CD8-positive, alpha-beta memory T cell (primary cell): ENCODE measurements around the gene TNPO2. TPM values are rescaled to one million over a fixed set of nuclear protein-coding genes. Genes with fewer than 3 reads are reported as not detected.

ENCODE experiments used
- CTCF ChIA-PET: fragments of 350-600 bp; sonication (Branson Sonifier 250); formaldehyde crosslinking; loops from one replicate; lab custom pipeline; 2021; ENCODE audit warnings: antibody characterized with exemption; lab: Charles Lee
- POLR2A ChIA-PET: fragments of 350-600 bp; sonication (Branson Sonifier 250); formaldehyde crosslinking; loops from one replicate; lab custom pipeline; 2021; ENCODE audit warnings: antibody characterized with exemption; lab: Charles Lee
- DNase-seq, 5 donors: peaks; one replicate each; pipeline versions ENCODE4 v3.0.0 to v3.0.0-alpha.2; 2020 to 2022; ENCODE audit warnings: mixed read lengths in 1 of 5
- H3K27ac ChIP-seq: one replicate; pipeline ENCODE4 v1.7.0; 2013; ENCODE audit warnings: low read depth, mild to moderate bottlenecking, low read length, moderate library complexity
- H3K27me3 ChIP-seq: 2 replicates; pipeline ENCODE4 v1.7.0; 2013; ENCODE audit warnings: low read length, mild to moderate bottlenecking; ENCODE audit not compliant: insufficient read depth, poor library complexity, severe bottlenecking
- H3K36me3 ChIP-seq: 2 replicates; pipeline ENCODE4 v1.7.0; 2013; ENCODE audit warnings: mild to moderate bottlenecking, low read length, moderate library complexity; ENCODE audit not compliant: insufficient read depth
- H3K4me1 ChIP-seq: 2 replicates; pipeline ENCODE4 v1.7.0; 2013; ENCODE audit warnings: mild to moderate bottlenecking, low read length, moderate library complexity; ENCODE audit not compliant: insufficient read depth
- H3K4me3 ChIP-seq: 2 replicates; pipeline ENCODE4 v1.7.0; 2013; ENCODE audit warnings: mild to moderate bottlenecking, low read length
- H3K9me3 ChIP-seq: 2 replicates; pipeline ENCODE4 v1.7.0; 2013; ENCODE audit warnings: mild to moderate bottlenecking, low read length
- H3K27ac Mint-ChIP-seq, 8 donors: one replicate each; pipeline ENCODE4 v1.8.0; 2020 to 2021; ENCODE audit warnings: mixed read lengths in 8 of 8, mild to moderate bottlenecking in 6 of 8, inconsistent platforms in 3 of 8, moderate library complexity in 3 of 8
- H3K27me3 Mint-ChIP-seq, 2 donors: one replicate each; pipeline ENCODE4 v1.8.0; 2020 to 2021; ENCODE audit warnings: mixed read lengths in 2 of 2, mild to moderate bottlenecking in 1 of 2, moderate library complexity in 1 of 2
- H3K36me3 Mint-ChIP-seq, 3 donors: one replicate each; pipeline ENCODE4 v1.8.0; 2020 to 2021; ENCODE audit warnings: mixed read lengths in 3 of 3, inconsistent platforms in 1 of 3, mild to moderate bottlenecking in 1 of 3
- H3K4me1 Mint-ChIP-seq, 3 donors: one replicate each; pipeline ENCODE4 v1.8.0; 2020 to 2021; ENCODE audit warnings: mixed read lengths in 3 of 3, inconsistent platforms in 1 of 3, mild to moderate bottlenecking in 1 of 3
- H3K4me3 Mint-ChIP-seq, 7 donors: one replicate each; pipeline ENCODE4 v1.8.0; 2020 to 2021; ENCODE audit warnings: mixed read lengths in 7 of 7, mild to moderate bottlenecking in 6 of 7, moderate library complexity in 4 of 7, inconsistent platforms in 2 of 7
- H3K9me3 Mint-ChIP-seq, 5 donors: one replicate each; pipeline ENCODE4 v1.8.0; 2020 to 2022; ENCODE audit warnings: mixed read lengths in 5 of 5, mild to moderate bottlenecking in 3 of 5, moderate library complexity in 2 of 5, inconsistent platforms in 1 of 5
- polyA plus RNA-seq: library from polyadenylated mRNA; unstranded; fragments of 300-500 nt; fragmentation: Illumina TruSeq; gene quantifications from one replicate; pipeline ENCODE4 v1.2.3, GENCODE V29; 2021
- total RNA-seq, 2 experiments: library from RNA; stranded (reverse); gene quantifications; one replicate each; pipeline ENCODE4 v1.2.3, GENCODE V29; 2021

TNPO2 gene
- total and polyA plus RNA-seq, 3 experiments from 2014 or later: 3.4 to 148 (median 148) TPM

DNA sequence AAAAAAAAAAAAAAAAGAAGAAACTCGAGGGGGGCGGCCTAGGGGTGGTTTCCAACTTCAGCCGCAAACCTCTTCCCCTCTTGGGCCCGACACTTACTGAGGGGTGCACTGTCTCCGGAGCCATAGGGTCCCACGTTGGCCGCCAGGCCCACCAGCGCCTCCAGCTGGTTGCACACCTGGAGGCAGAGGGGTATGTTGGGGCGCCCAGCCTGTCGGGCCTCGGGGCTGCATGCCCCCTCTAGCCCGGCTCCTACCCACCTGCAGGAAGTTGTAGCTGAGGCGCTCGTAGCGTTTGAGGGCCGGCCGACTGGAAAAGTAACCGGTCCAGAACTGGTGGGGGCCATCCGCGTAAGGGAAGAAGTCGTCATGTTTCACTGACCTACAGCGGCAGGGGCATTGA lies 65.8 kb downstream of the TNPO2 start:
- ChIA-PET POLR2A (no interaction called here), CTCF (interaction anchor here (0.7 to 1.8 kb wide), 3 partner anchors 14 to 103 kb away, joined by 3 to 5 read pairs (median 4); no protein-coding TSS in a partner anchor)
- H3K27me3 Mint-ChIP-seq: no peaks in the 10 kb centered on the region
- no peaks in the 10 kb centered on the region for H3K9me3 ChIP-seq
- peaks cover 12 to 67% (median 13%) of the 10 kb centered on the region in 3 donors for H3K36me3 Mint-ChIP-seq
- H3K27me3 ChIP-seq: no peaks in the 10 kb centered on the region
- peaks cover 0 to 1% (median 0%) of the 10 kb centered on the region in 3 donors for H3K4me1 Mint-ChIP-seq
- no peaks in the 10 kb centered on the region for H3K9me3 Mint-ChIP-seq
- peaks cover 30% of the 10 kb centered on the region for H3K36me3 ChIP-seq
- H3K4me3 ChIP-seq: no peak overlapping the region
- H3K27ac Mint-ChIP-seq: no peak overlapping the region
- no peak overlapping the region for H3K27ac ChIP-seq
- no peaks in the 10 kb centered on the region for H3K4me1 ChIP-seq
- no peak overlapping the region for H3K4me3 Mint-ChIP-seq
- no peak for DNase-seq

DNA sequence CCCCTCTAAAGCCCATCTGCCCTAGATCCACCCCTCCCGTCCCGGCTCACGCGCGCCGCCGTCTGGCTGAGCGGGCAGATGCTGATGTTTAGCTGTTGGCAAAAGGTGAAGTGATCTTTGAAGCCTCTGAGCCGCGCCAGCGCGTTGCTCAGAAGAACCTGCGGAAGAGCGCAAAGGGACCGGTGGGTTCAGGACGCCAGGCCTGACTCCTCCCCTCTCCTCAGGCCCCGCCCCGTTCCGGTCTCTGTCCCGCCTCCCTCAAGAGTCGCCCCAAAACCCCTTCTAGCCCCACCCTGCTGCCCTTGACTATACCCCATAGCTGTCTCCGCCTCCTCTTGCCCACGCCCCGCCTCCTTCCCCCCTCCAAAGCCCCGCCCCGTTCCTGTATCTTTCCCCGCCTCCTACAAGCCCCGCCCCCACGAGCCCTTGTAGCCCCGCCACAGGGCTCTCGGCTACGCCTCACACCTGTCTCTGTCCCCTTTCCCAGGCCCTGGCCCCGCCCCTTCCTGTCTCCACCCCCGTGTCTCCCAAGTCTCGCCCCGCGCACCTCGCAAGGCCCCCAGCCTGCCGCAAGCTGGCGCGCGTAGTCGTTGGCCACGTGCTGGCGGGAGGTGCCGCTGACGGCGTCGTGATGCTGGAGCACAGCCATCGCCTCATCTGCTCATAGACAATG lies 66.7 kb downstream of the TNPO2 start:
- no peak for DNase-seq
- Histone ChIP-seq H3K4me1 (no peaks in the 10 kb centered on the region), H3K27ac (no peak overlapping the region), H3K36me3 (peaks cover 30% of the 10 kb centered on the region), H3K9me3 (no peaks in the 10 kb centered on the region), H3K4me3 (no peak overlapping the region), H3K27me3 (no peaks in the 10 kb centered on the region)
- Mint-ChIP-seq H3K4me3 (no peak overlapping the region), H3K9me3 (no peaks in the 10 kb centered on the region), H3K27me3 (no peaks in the 10 kb centered on the region), H3K36me3 (peaks cover 12 to 65% (median 13%) of the 10 kb centered on the region in 3 donors), H3K4me1 (peaks cover 0 to 1% (median 0%) of the 10 kb centered on the region in 3 donors), H3K27ac (peak overlapping the region in 1 of 8 donors; percentile 74)
- POLR2A ChIA-PET: no interaction called here
- CTCF ChIA-PET: no interaction called here

DNA sequence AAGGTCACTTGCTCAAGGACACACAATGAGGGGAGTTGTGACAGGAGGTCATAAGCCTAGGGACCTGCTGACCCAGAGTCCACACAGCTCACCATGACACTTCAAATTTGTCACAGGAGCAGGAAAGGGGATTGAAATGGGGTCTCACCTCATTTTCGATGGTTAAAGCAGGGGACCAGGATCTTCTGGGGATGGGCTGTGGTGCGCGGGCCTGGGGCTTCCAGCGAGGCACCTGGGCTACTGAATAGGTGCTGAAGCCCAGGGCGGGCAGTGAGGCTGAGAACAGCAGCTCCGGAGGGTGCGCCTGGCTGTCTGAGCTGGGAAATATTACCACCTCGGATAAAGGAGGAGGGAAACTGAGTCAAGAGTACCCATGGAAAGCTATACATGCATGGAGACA lies 68.2 kb downstream of the TNPO2 start:
- peak overlapping the region in 2 of 8 donors; percentile 15 to 91 for H3K27ac Mint-ChIP-seq
- no peak overlapping the region for H3K27ac ChIP-seq
- CTCF ChIA-PET: interaction anchor here (1.3 kb wide), 1 partner anchor 14 kb away, joined by 4 read pairs; no protein-coding TSS in a partner anchor
- DNase-seq: no peak
- POLR2A ChIA-PET: no interaction called here
- no peaks in the 10 kb centered on the region for H3K27me3 ChIP-seq
- H3K36me3 Mint-ChIP-seq: peaks cover 12 to 69% (median 15%) of the 10 kb centered on the region in 3 donors
- no peak overlapping the region for H3K4me3 Mint-ChIP-seq
- no peaks in the 10 kb centered on the region for H3K9me3 ChIP-seq
- H3K27me3 Mint-ChIP-seq: no peaks in the 10 kb centered on the region
- H3K4me1 Mint-ChIP-seq: peaks cover 0 to 1% (median 0%) of the 10 kb centered on the region in 3 donors
- peaks cover 32% of the 10 kb centered on the region for H3K36me3 ChIP-seq
- no peaks in the 10 kb centered on the region for H3K9me3 Mint-ChIP-seq
- H3K4me3 ChIP-seq: no peak overlapping the region
- no peaks in the 10 kb centered on the region for H3K4me1 ChIP-seq

DNA sequence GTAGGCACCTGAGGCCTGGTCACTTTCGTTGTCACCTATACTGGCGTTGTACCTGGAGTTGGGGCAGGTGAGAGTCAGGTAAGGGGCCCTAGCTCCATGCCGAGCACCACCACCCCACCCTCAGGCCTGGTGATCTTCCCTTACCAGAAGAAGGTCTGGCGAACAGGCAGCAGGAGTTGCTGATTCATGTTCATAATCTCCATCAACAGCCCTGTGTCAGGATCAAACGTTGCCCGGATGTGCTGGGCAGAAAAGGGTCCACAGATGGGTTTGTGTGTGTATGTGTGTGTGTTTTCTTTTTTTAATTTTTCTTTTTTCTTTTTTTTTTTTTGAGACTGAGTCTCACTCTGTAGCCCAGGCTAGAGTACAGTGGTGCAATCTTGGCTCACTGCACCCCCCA lies 71.5 kb downstream of the TNPO2 start:
- CTCF ChIA-PET: no interaction called here
- H3K4me3 Mint-ChIP-seq: no peak overlapping the region
- H3K9me3 ChIP-seq: no peaks in the 10 kb centered on the region
- peaks cover 0 to 1% (median 0%) of the 10 kb centered on the region in 3 donors for H3K4me1 Mint-ChIP-seq
- peaks cover 9 to 44% (median 12%) of the 10 kb centered on the region in 3 donors for H3K36me3 Mint-ChIP-seq
- no peaks in the 10 kb centered on the region for H3K4me1 ChIP-seq
- no peak overlapping the region for H3K27ac ChIP-seq
- no peaks in the 10 kb centered on the region for H3K27me3 ChIP-seq
- peaks cover 27% of the 10 kb centered on the region for H3K36me3 ChIP-seq
- no peaks in the 10 kb centered on the region for H3K27me3 Mint-ChIP-seq
- peak overlapping the region in 1 of 8 donors; percentile 54 for H3K27ac Mint-ChIP-seq
- H3K9me3 Mint-ChIP-seq: no peaks in the 10 kb centered on the region
- POLR2A ChIA-PET: no interaction called here
- no peak overlapping the region for H3K4me3 ChIP-seq
- no peak for DNase-seq

DNA sequence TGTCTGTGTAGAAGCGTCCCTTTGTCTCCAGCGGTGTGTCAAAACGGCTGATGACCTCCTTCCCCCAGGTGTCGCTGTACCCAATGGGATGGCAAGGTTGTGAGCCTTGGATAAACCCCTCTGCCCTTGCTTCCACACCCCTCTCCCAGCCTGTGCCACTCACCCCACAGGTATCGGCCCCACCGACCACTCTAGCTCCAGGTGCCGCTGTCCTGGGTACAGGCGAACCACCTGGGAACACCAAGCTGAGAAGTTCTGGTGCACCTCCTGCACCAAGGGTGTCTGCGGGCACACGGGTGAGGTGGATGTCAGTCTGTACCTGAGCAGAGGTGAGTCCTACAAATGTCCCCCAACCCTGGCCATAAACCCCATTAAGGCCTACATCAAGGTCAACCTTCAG lies 73.8 kb downstream of the TNPO2 start:
- no peaks in the 10 kb centered on the region for H3K4me1 Mint-ChIP-seq
- H3K27ac ChIP-seq: no peak overlapping the region
- H3K9me3 Mint-ChIP-seq: no peaks in the 10 kb centered on the region
- peak overlapping the region in 1 of 8 donors; percentile 43 for H3K27ac Mint-ChIP-seq
- no peak overlapping the region for H3K4me3 Mint-ChIP-seq
- no peak overlapping the region for H3K4me3 ChIP-seq
- H3K9me3 ChIP-seq: no peaks in the 10 kb centered on the region
- CTCF ChIA-PET: interaction anchor here (1.0 kb wide), 1 partner anchor 10 kb away, joined by 4 read pairs; no protein-coding TSS in a partner anchor
- H3K4me1 ChIP-seq: no peaks in the 10 kb centered on the region
- H3K27me3 Mint-ChIP-seq: no peaks in the 10 kb centered on the region
- H3K27me3 ChIP-seq: no peaks in the 10 kb centered on the region
- peaks cover 10% of the 10 kb centered on the region for H3K36me3 ChIP-seq
- POLR2A ChIA-PET: no interaction called here
- H3K36me3 Mint-ChIP-seq: peaks cover 0 to 31% (median 2%) of the 10 kb centered on the region in 3 donors
- DNase-seq: no peak

Other genes with a start within 250 kb of the TNPO2 start
- gene ZNF709, start 239.1 kb downstream of the TNPO2 start, total RNA-seq: 1 to 10 TPM; 2.5 TPM
- gene ZNF709, start 239.1 kb downstream of the TNPO2 start, polyA plus RNA-seq: 1.1 TPM
- 1 to 10 TPM; 7.4 to 8.0 TPM for gene ZNF564, start 172.4 kb downstream of the TNPO2 start, total RNA-seq
- 16.7 TPM for gene ZNF564, start 172.4 kb downstream of the TNPO2 start, polyA plus RNA-seq
- gene ZNF490, start 113.1 kb downstream of the TNPO2 start, total RNA-seq: 1 to 10 TPM; 8.0 to 8.4 TPM
- gene ZNF490, start 113.1 kb downstream of the TNPO2 start, polyA plus RNA-seq: 6.9 TPM
- 10 to 100 TPM; 23.6 to 23.8 TPM for gene ZNF791, start 113.0 kb downstream of the TNPO2 start, total RNA-seq
- gene ZNF791, start 113.0 kb downstream of the TNPO2 start, polyA plus RNA-seq: 21.3 TPM
- 10 to 100 TPM; 83.8 to 85.3 TPM for gene MAN2B1, start 57.2 kb downstream of the TNPO2 start, total RNA-seq
- gene MAN2B1, start 57.2 kb downstream of the TNPO2 start, polyA plus RNA-seq: 76.4 TPM
- 10 to 100 TPM; 18.8 to 19.9 TPM for gene WDR83, start 57.1 kb downstream of the TNPO2 start, total RNA-seq
- 13.1 TPM for gene WDR83, start 57.1 kb downstream of the TNPO2 start, polyA plus RNA-seq
- 100 to 1,000 TPM; 113 to 116 TPM for gene DHPS, start 42.1 kb downstream of the TNPO2 start, total RNA-seq
- gene DHPS, start 42.1 kb downstream of the TNPO2 start, polyA plus RNA-seq: 91.8 TPM
- not detected for gene GNG14, start 35.9 kb downstream of the TNPO2 start, total RNA-seq
- not detected for gene GNG14, start 35.9 kb downstream of the TNPO2 start, polyA plus RNA-seq
- 1 to 10 TPM; 7.9 to 8.1 TPM for gene FBXW9, start 27.3 kb downstream of the TNPO2 start, total RNA-seq
- gene FBXW9, start 27.3 kb downstream of the TNPO2 start, polyA plus RNA-seq: 5.9 TPM
- 100 to 1,000 TPM; 243 to 247 TPM for gene TRIR, start 10.8 kb upstream of the TNPO2 start, total RNA-seq
- 248 TPM for gene TRIR, start 10.8 kb upstream of the TNPO2 start, polyA plus RNA-seq
- gene GET3, start 13.6 kb upstream of the TNPO2 start, total RNA-seq: 100 to 1,000 TPM in 1 of 2 experiments, 10 to 100 TPM in 1; 96.9 to 101 TPM
- 72.5 TPM for gene GET3, start 13.6 kb upstream of the TNPO2 start, polyA plus RNA-seq
- not detected for gene BEST2, start 27.9 kb upstream of the TNPO2 start, total RNA-seq
- gene BEST2, start 27.9 kb upstream of the TNPO2 start, polyA plus RNA-seq: not detected
- gene HOOK2, start 51.6 kb upstream of the TNPO2 start, total RNA-seq: 10 to 100 TPM in 1 of 2 experiments, 1 to 10 TPM in 1; 9.8 to 11.4 TPM
- gene HOOK2, start 51.6 kb upstream of the TNPO2 start, polyA plus RNA-seq: 2.9 TPM
- gene JUNB, start 67.6 kb upstream of the TNPO2 start, total RNA-seq: 100 to 1,000 TPM; 249 to 259 TPM
- gene JUNB, start 67.6 kb upstream of the TNPO2 start, polyA plus RNA-seq: 1,529 TPM
- 100 to 1,000 TPM; 183 to 184 TPM for gene PRDX2, start 77.9 kb upstream of the TNPO2 start, total RNA-seq
- gene PRDX2, start 77.9 kb upstream of the TNPO2 start, polyA plus RNA-seq: 257 TPM
- gene THSD8, start 78.1 kb upstream of the TNPO2 start, total RNA-seq: 10 to 100 TPM; 24.6 to 31.0 TPM
- gene THSD8, start 78.1 kb upstream of the TNPO2 start, polyA plus RNA-seq: not detected
- gene RNASEH2A, start 82.7 kb upstream of the TNPO2 start, total RNA-seq: 10 to 100 TPM; 51.5 to 62.4 TPM
- gene RNASEH2A, start 82.7 kb upstream of the TNPO2 start, polyA plus RNA-seq: 24.1 TPM
- not detected for gene RTBDN, start 110.6 kb upstream of the TNPO2 start, total RNA-seq
- not detected for gene RTBDN, start 110.6 kb upstream of the TNPO2 start, polyA plus RNA-seq
- under 1 TPM; 0.24 to 0.38 TPM for gene MAST1, start 114.6 kb upstream of the TNPO2 start, total RNA-seq
- gene MAST1, start 114.6 kb upstream of the TNPO2 start, polyA plus RNA-seq: 1.2 TPM
- 10 to 100 TPM; 20.7 to 22.4 TPM for gene DNASE2, start 157.5 kb upstream of the TNPO2 start, total RNA-seq
- gene DNASE2, start 157.5 kb upstream of the TNPO2 start, polyA plus RNA-seq: 61.6 TPM
- gene KLF1, start 163.3 kb upstream of the TNPO2 start, total RNA-seq: under 1 TPM; 0.84 to 0.90 TPM
- not detected for gene KLF1, start 163.3 kb upstream of the TNPO2 start, polyA plus RNA-seq
- gene GCDH, start 167.2 kb upstream of the TNPO2 start, total RNA-seq: 10 to 100 TPM; 59.4 to 60.1 TPM
- gene GCDH, start 167.2 kb upstream of the TNPO2 start, polyA plus RNA-seq: 19.7 TPM
- 1 to 10 TPM; 1.5 to 2.1 TPM for gene SYCE2, start 195.4 kb upstream of the TNPO2 start, total RNA-seq
- not detected for gene SYCE2, start 195.4 kb upstream of the TNPO2 start, polyA plus RNA-seq
- 100 to 1,000 TPM; 188 to 192 TPM for gene FARSA, start 209.8 kb upstream of the TNPO2 start, total RNA-seq
- 64.5 TPM for gene FARSA, start 209.8 kb upstream of the TNPO2 start, polyA plus RNA-seq
- 100 to 1,000 TPM; 832 to 843 TPM for gene CALR, start 214.7 kb upstream of the TNPO2 start, total RNA-seq
- gene CALR, start 214.7 kb upstream of the TNPO2 start, polyA plus RNA-seq: 174 TPM
- 100 to 1,000 TPM; 227 to 230 TPM for gene RAD23A, start 221.9 kb upstream of the TNPO2 start, total RNA-seq
- gene RAD23A, start 221.9 kb upstream of the TNPO2 start, polyA plus RNA-seq: 115 TPM
- 10 to 100 TPM; 37.3 to 38.6 TPM for gene GADD45GIP1, start 233.3 kb upstream of the TNPO2 start, total RNA-seq
- 64.1 TPM for gene GADD45GIP1, start 233.3 kb upstream of the TNPO2 start, polyA plus RNA-seq
- gene DAND5, start 245.6 kb upstream of the TNPO2 start, total RNA-seq: not detected
- not detected for gene DAND5, start 245.6 kb upstream of the TNPO2 start, polyA plus RNA-seq